HepG2 (cell line): ENCODE results near the gene MAJIN. TPM values are rescaled to one million over a fixed set of nuclear protein-coding genes. Genes with fewer than 3 reads are reported as not detected.

Experiments
- ADNP ChIP-seq: sonication (generic); formaldehyde crosslinking; IDR thresholded peaks from 2 replicates; pipeline ENCODE4 v1.4.0; 2020; ENCODE audit warnings: missing genetic modification reagents
- CCAR2 ChIP-seq: fragments of 200-400 bp; formaldehyde crosslinking; optimal IDR thresholded peaks from 2 replicates; pipeline ENCODE3; 2018; ENCODE audit warnings: low read depth, mild to moderate bottlenecking, low read length, moderate library complexity
- CEBPG ChIP-seq: IDR thresholded peaks from 2 replicates; pipeline ENCODE4 v1.6.1; 2016
- CENPX ChIP-seq: sonication (generic); formaldehyde crosslinking; IDR thresholded peaks from 2 replicates; pipeline ENCODE4 v1.9.0; 2021; ENCODE audit warnings: mild to moderate bottlenecking, missing genetic modification reagents, moderate library complexity
- FLYWCH1 ChIP-seq: sonication (generic); formaldehyde crosslinking; IDR thresholded peaks from 2 replicates; pipeline ENCODE4 v1.8.1; 2023; ENCODE audit warnings: mild to moderate bottlenecking, missing genetic modification reagents
- GLMP ChIP-seq: sonication (generic); formaldehyde crosslinking; IDR thresholded peaks from 2 replicates; pipeline ENCODE4 v1.9.0; 2021; ENCODE audit warnings: missing genetic modification reagents, mild to moderate bottlenecking, borderline replicate concordance
- KLF15 ChIP-seq: sonication (generic); formaldehyde crosslinking; IDR thresholded peaks from 2 replicates; pipeline ENCODE4 v1.8.1; 2023; ENCODE audit warnings: borderline replicate concordance, mild to moderate bottlenecking, inconsistent platforms, missing genetic modification reagents, mixed read lengths
- MBD4 ChIP-seq: IDR thresholded peaks from 2 replicates; pipeline ENCODE4 v1.6.1; 2012; ENCODE audit warnings: low read length, inconsistent platforms, borderline replicate concordance
- MYC ChIP-seq: sonication (generic); formaldehyde crosslinking; IDR thresholded peaks from 2 replicates; pipeline ENCODE4 v1.9.0; 2021; ENCODE audit warnings: missing genetic modification reagents, borderline replicate concordance
- NCOR1 ChIP-seq: fragments of 200-600 bp; sonication (generic); IDR thresholded peaks from 2 replicates; pipeline ENCODE4 v1.7.0; 2017; ENCODE audit warnings: antibody characterized with exemption, low read length, borderline replicate concordance
- NFIB ChIP-seq: sonication (generic); formaldehyde crosslinking; IDR thresholded peaks from 2 replicates; pipeline ENCODE4 v1.9.0; 2021; ENCODE audit warnings: missing genetic modification reagents, mild to moderate bottlenecking, borderline replicate concordance
- POGZ ChIP-seq: sonication (generic); formaldehyde crosslinking; IDR thresholded peaks from 2 replicates; pipeline ENCODE4 v1.4.0; 2020; ENCODE audit warnings: mild to moderate bottlenecking, missing genetic modification reagents
- SKI ChIP-seq: fragments of 450-650 bp; IDR thresholded peaks from one replicate; pipeline ENCODE4 v1.6.1; 2018; ENCODE audit warnings: mild to moderate bottlenecking; ENCODE audit not compliant: partially characterized antibody
- SP5 ChIP-seq: IDR thresholded peaks from 2 replicates; pipeline ENCODE4 v1.6.1; 2016; ENCODE audit warnings: low read depth, borderline replicate concordance
- SSRP1 ChIP-seq: IDR thresholded peaks from 2 replicates; pipeline ENCODE4 v1.6.1; 2016; ENCODE audit warnings: control low read depth
- TERF1 ChIP-seq: sonication (generic); formaldehyde crosslinking; IDR thresholded peaks from 2 replicates; pipeline ENCODE4 v1.8.0; 2022; ENCODE audit warnings: mild to moderate bottlenecking, missing genetic modification reagents, moderate library complexity
- ZBTB44 ChIP-seq: sonication (generic); formaldehyde crosslinking; IDR thresholded peaks from 2 replicates; pipeline ENCODE4 v1.4.0; 2020; ENCODE audit warnings: missing genetic modification reagents
- ZNF335 ChIP-seq: sonication (generic); formaldehyde crosslinking; IDR thresholded peaks from 2 replicates; pipeline ENCODE4 v1.4.0; 2020; ENCODE audit warnings: missing genetic modification reagents
- ZNF580 ChIP-seq: IDR thresholded peaks from 2 replicates; pipeline ENCODE4 v1.6.1; 2016; ENCODE audit warnings: low read depth, borderline replicate concordance
- ZNF670 ChIP-seq: sonication (generic); formaldehyde crosslinking; IDR thresholded peaks from 2 replicates; pipeline ENCODE4 v1.8.0; 2022; ENCODE audit warnings: mild to moderate bottlenecking, missing genetic modification reagents, borderline replicate concordance
- ZNF768 ChIP-seq: sonication (generic); formaldehyde crosslinking; IDR thresholded peaks from 2 replicates; pipeline ENCODE4 v1.4.0; 2020; ENCODE audit warnings: missing genetic modification reagents
- ZNF839 ChIP-seq: sonication (generic); formaldehyde crosslinking; IDR thresholded peaks from 2 replicates; pipeline ENCODE4 v1.4.0; 2020; ENCODE audit warnings: missing genetic modification reagents, mild to moderate bottlenecking, borderline replicate concordance
- polyA plus RNA-seq, 8 experiments: library from polyadenylated mRNA; depleted of rRNA in 3 of 8; stranded (reverse) in 7 of 8; unstranded in 1 of 8; fragments of >200 nt; fragmentation: Illumina TruSeq in 4 of 8; extraction: Trizol in 4 of 8; gene quantifications; 2 replicates each; pipeline versions ENCODE4 v1.2.1 to v1.2.3, GENCODE V29; 2011 to 2016; ENCODE audit warnings: low read depth in 4 of 8, missing spikeins in 1 of 8, mixed read lengths in 1 of 8; ENCODE audit not compliant: insufficient read depth in 1 of 8
- total RNA-seq, 5 experiments: library from RNA; depleted of rRNA; stranded (reverse); fragments of >200 nt; fragmentation: Illumina TruSeq; extraction: Trizol; gene quantifications; 2 replicates each; pipeline ENCODE4 v1.2.3, GENCODE V29; 2016; ENCODE audit warnings: low read depth in 1 of 5
- TF ChIP-seq, protein P1 (sequence below): sonication (generic); formaldehyde crosslinking; IDR thresholded peaks from 2 replicates; pipeline ENCODE4 v1.4.0; 2020; ENCODE audit warnings: missing genetic modification reagents; ENCODE audit errors: not compliant biosample characterization
- TF ChIP-seq, protein P2 (sequence below): sonication (generic); formaldehyde crosslinking; conservative IDR thresholded peaks from 2 replicates; pipeline ENCODE4 v1.8.0; 2022; ENCODE audit warnings: low read depth, missing genetic modification reagents

Gene MAJIN
- total and polyA plus RNA-seq, 2 of the 13 experiments (the other 11 are each of a cell fraction or from before 2014, with no cell fraction given), result not detected

GRCh38 chr11:65013888-65014725, 42.2 kb upstream of the MAJIN start, which contains the start of gene ARL2 (continued):
- TF ChIP-seq KLF15 (no peak; the same call in 1 of the 2 replicates), ZNF580 (no peak), SKI (peak; percentile 44), SSRP1 (CRISPR knock-in tag) (no peak), GLMP (CRISPR knock-in tag) (no peak), CENPX (CRISPR knock-in tag) (no peak), ADNP (CRISPR knock-in tag) (no peak), MYC (CRISPR knock-in tag) (peak; percentile 81), CCAR2 (no peak), ZNF670 (CRISPR knock-in tag) (0 out of 2 replicates have a peak, but pooled peaks have one; percentile 90), ZNF335 (CRISPR knock-in tag) (no peak), FLYWCH1 (CRISPR knock-in tag) (no peak), ZNF839 (CRISPR knock-in tag) (no peak), ZBTB44 (CRISPR knock-in tag) (no peak), CEBPG (CRISPR knock-in tag) (no peak), ZNF768 (CRISPR knock-in tag) (peak; percentile 20; the same call in 1 of the 2 replicates), NFIB (CRISPR knock-in tag) (no peak), POGZ (CRISPR knock-in tag) (peak; percentile 86), SP5 (CRISPR knock-in tag) (no peak), NCOR1 (no peak; the same call in 1 of the 2 replicates), MBD4 (no peak), TERF1 (no peak)
- TF ChIP-seq, protein P1, sequence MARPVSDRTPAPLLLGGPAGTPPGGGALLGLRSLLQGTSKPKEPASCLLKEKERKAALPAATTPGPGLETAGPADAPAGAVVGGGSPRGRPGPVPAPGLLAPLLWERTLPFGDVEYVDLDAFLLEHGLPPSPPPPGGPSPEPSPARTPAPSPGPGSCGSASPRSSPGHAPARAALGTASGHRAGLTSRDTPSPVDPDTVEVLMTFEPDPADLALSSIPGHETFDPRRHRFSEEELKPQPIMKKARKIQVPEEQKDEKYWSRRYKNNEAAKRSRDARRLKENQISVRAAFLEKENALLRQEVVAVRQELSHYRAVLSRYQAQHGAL (CRISPR knock-in tag), result no peak
- TF ChIP-seq, protein P2, sequence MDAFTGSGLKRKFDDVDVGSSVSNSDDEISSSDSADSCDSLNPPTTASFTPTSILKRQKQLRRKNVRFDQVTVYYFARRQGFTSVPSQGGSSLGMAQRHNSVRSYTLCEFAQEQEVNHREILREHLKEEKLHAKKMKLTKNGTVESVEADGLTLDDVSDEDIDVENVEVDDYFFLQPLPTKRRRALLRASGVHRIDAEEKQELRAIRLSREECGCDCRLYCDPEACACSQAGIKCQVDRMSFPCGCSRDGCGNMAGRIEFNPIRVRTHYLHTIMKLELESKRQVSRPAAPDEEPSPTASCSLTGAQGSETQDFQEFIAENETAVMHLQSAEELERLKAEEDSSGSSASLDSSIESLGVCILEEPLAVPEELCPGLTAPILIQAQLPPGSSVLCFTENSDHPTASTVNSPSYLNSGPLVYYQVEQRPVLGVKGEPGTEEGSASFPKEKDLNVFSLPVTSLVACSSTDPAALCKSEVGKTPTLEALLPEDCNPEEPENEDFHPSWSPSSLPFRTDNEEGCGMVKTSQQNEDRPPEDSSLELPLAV (CRISPR knock-in tag), result no peak
